Measurements from ENCODE around the gene CDC73. TPM values are rescaled to one million over a fixed set of nuclear protein-coding genes. Genes with fewer than 3 reads are reported as not detected.
A peak's percentile ranks its signal among the peaks of the same experiment; 100 is the strongest.

Gene CDC73
- total RNA-seq, 4 donors from 2014 or later, result 44.6 to 70.0 (median 50.5) TPM

DNA sequence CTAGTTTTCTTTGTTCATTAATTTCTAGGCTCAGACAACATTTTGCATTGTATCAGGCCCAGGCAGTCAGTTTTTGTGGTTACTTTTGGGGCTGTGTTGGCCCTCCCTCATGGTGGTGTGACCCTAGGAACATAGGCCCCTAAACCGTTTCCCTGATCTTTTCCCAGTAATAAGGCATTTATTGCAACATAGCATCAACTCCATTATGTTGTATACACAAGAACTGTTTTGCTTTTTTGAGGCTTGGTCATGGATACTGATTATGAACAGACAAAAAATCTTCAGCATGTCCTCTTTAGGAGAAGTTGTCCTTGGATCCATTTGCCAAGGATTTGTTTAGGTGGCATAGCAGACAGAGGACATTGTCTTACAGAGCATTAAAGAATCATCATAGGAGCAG lies 54.3 kb downstream of the CDC73 start:
- Histone ChIP-seq H3K4me1 (peaks cover 26 to 35% of the 10 kb centered on the region in 2 donors), H3K9me3 (no peaks in the 10 kb centered on the region), H3K27me3 (no peaks in the 10 kb centered on the region), H3K4me3 (replicated peaks in 1 of 3) (no peak overlapping the region), H3K27ac (peak overlapping the region in 1 of 3 donors; percentile 18), H3K36me3 (no peaks in the 10 kb centered on the region)
- DNase-seq, result no peak
- intact Hi-C loops (cut with DNase I), result no loop called here
- WGBS, 2 donors, result 40 to 66% methylated on average over 1 of the region's 1 CpG
- TF ChIP-seq POLR2A (IDR thresholded peaks at IDR 0.05) (no peak), CTCF (IDR thresholded peaks at IDR 0.05) (no peak)

GRCh38 chr1:193176788-193177187 lies 55.0 kb downstream of the CDC73 start:
- Histone ChIP-seq H3K4me1 (peaks cover 30 to 39% of the 10 kb centered on the region in 2 donors), H3K9me3 (no peaks in the 10 kb centered on the region), H3K27me3 (no peaks in the 10 kb centered on the region), H3K4me3 (replicated peaks in 1 of 3) (no peak overlapping the region), H3K27ac (no peak overlapping the region), H3K36me3 (no peaks in the 10 kb centered on the region)
- intact Hi-C loops (cut with DNase I), result no loop called here
- TF ChIP-seq POLR2A (IDR thresholded peaks at IDR 0.05) (no peak), CTCF (IDR thresholded peaks at IDR 0.05) (no peak)
- no peak for DNase-seq

- H3K27ac ChIP-seq, result no peak overlapping the region
- H3K4me3 ChIP-seq (replicated peaks in 1 of 3), result no peak overlapping the region
- no peaks in the 10 kb centered on the region for H3K36me3 ChIP-seq
- H3K27me3 ChIP-seq, result no peaks in the 10 kb centered on the region
- TF ChIP-seq CTCF (IDR thresholded peaks at IDR 0.05) (no peak), POLR2A (IDR thresholded peaks at IDR 0.05) (no peak)
- DNase-seq, result no peak
- H3K9me3 ChIP-seq, result no peaks in the 10 kb centered on the region
- peaks cover 40 to 50% of the 10 kb centered on the region in 2 donors for H3K4me1 ChIP-seq
- WGBS, 2 donors, result 80 to 82% methylated on average over 4 of the region's 4 CpGs
- intact Hi-C loops (cut with DNase I), result no loop called here
These were observed 57.3 kb downstream of the CDC73 start for GRCh38 chr1:193179094-193179493.

DNA sequence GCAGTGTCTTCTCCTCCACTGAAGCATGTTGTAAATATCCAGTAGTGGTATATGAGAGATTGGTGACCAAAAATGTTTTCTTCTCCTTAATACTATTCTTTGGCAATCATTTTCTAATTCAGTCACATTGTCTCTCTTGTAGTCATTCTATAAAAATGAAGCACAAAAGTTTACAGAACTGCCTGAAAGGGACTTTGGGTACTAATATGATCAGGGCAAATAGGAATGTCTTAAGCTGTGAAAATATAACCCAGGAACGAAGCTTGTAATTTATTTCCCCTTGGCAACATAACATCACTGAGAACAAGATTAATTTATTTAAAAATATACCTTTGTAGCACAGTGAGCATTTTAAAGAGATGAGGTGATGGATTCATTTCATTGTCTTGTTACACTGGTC lies 59.7 kb downstream of the CDC73 start:
- Histone ChIP-seq H3K27ac (peak overlapping the region; percentile 36 to 72 (median 71)), H3K9me3 (no peaks in the 10 kb centered on the region), H3K27me3 (no peaks in the 10 kb centered on the region), H3K4me3 (replicated peaks in 1 of 3) (no peak overlapping the region), H3K4me1 (peaks cover 40 to 54% of the 10 kb centered on the region in 2 donors), H3K36me3 (no peaks in the 10 kb centered on the region)
- intact Hi-C loops (cut with DNase I), result no loop called here
- no peak for TF ChIP-seq POLR2A (IDR thresholded peaks at IDR 0.05)
- no peak for TF ChIP-seq CTCF (IDR thresholded peaks at IDR 0.05)
- WGBS, 2 donors, result 49 to 71% methylated on average over 1 of the region's 1 CpG
- no peak for DNase-seq

GRCh38 chr1:193181985-193182384 lies 60.2 kb downstream of the CDC73 start:
- TF ChIP-seq POLR2A (IDR thresholded peaks at IDR 0.05) (no peak), CTCF (IDR thresholded peaks at IDR 0.05) (no peak)
- 83 to 86% methylated on average over 2 of the region's 2 CpGs for WGBS, 2 donors
- Histone ChIP-seq H3K4me3 (replicated peaks in 1 of 3) (no peak overlapping the region), H3K27me3 (no peaks in the 10 kb centered on the region), H3K4me1 (peaks cover 40 to 55% of the 10 kb centered on the region in 2 donors), H3K27ac (peak overlapping the region in 2 of 3 donors; percentile 36 to 72), H3K36me3 (no peaks in the 10 kb centered on the region), H3K9me3 (no peaks in the 10 kb centered on the region)
- DNase-seq, result no peak
- intact Hi-C loops (cut with DNase I), result no loop called here
